GM19452 (cell line): ENCODE results near the gene POLR2B.

Experiments used
- ATAC-seq: cut with Tn5 transposase; IDR thresholded peaks from one replicate; pipeline ENCODE4 v1.9.1; 2021; ENCODE audit not compliant: unreplicated experiment

POLR2B gene

GRCh38 chr4:57078685-57079521 is 100.2 kb downstream of the POLR2B start:
- ATAC-seq, result no peak
